Thyroid gland (tissue), 4 donors: ENCODE measurements around the gene PLD2. TPM values are rescaled to one million over a fixed set of nuclear protein-coding genes. Genes with fewer than 3 reads are reported as not detected.
"Not testable (repeated sequence)": the region's sequence is repeated elsewhere in the genome, so short reads cannot be mapped to it uniquely, and the experiment has no call there.

Source experiments
- DNase-seq, 2 donors: peaks; one replicate each; pipeline ENCODE4 v3.0.0-alpha.2; 2019
- H3K27ac ChIP-seq, 3 donors: fragments of 200-600 bp; sonication (generic); 1 replicate in 2 of 3; 2 replicates in 1 of 3; pipeline ENCODE4 v1.5.1; 2016 to 2019; ENCODE audit warnings: mild to moderate bottlenecking in 1 of 3, moderate library complexity in 1 of 3
- H3K27me3 ChIP-seq: fragments of 200-600 bp; sonication (generic); one replicate; pipeline ENCODE4 v1.5.1; 2019
- H3K36me3 ChIP-seq, 2 donors: fragments of 200-600 bp; sonication (generic); one replicate each; pipeline ENCODE4 v1.5.1; 2016 to 2019
- H3K4me1 ChIP-seq, 2 donors: fragments of 200-600 bp; sonication (generic); one replicate each; pipeline ENCODE4 v1.5.1; 2017 to 2019
- H3K4me3 ChIP-seq, 3 donors: fragments of 200-600 bp; sonication (generic); replicated peaks in 1 of 3; 1 replicate in 2 of 3; 2 replicates in 1 of 3; pipeline ENCODE4 v1.5.1; 2016; ENCODE audit warnings: mild to moderate bottlenecking in 1 of 3
- H3K9me3 ChIP-seq: fragments of 200-600 bp; sonication (generic); one replicate; pipeline ENCODE4 v1.5.1; 2017
- POLR2A ChIP-seq, 2 donors: fragments of 450-650 bp; IDR thresholded peaks; one replicate each; pipeline ENCODE4 v1.6.1; 2017; ENCODE audit warnings: antibody characterized with exemption in 2 of 2, mild to moderate bottlenecking in 2 of 2, moderate library complexity in 1 of 2
- WGBS, 2 donors: methylation state at CpG; one replicate each; pipeline ENCODE4 v1.1.5; 2017; 5-methylcytosine and 5-hydroxymethylcytosine counted together
- intact Hi-C: fragments of 100-400 bp; cut with DNase I; formaldehyde crosslinking; loops from one replicate; pipeline ENCODE4 v1.15.1; 2023
- total RNA-seq, 4 donors: library from RNA; depleted of rRNA; stranded (reverse); fragments of >200 nt; gene quantifications; one replicate each; pipeline ENCODE4 v1.2.3, GENCODE V29; 2016
- TF ChIP-seq, protein P1 (sequence below), 6 experiments: fragments of 200-600 bp in 3 of 6; fragments of 450-650 bp in 3 of 6; sonication (generic) in 3 of 6; IDR thresholded peaks; one replicate each; pipeline ENCODE4 v1.5.1; 2016 to 2019; ENCODE audit warnings: antibody characterized with exemption in 6 of 6, mild to moderate bottlenecking in 2 of 6, inconsistent platforms in 1 of 6, moderate library complexity in 1 of 6

Gene PLD2
- total RNA-seq, 4 donors from 2014 or later, result 10.7 to 20.0 (median 16.2) TPM

DNA sequence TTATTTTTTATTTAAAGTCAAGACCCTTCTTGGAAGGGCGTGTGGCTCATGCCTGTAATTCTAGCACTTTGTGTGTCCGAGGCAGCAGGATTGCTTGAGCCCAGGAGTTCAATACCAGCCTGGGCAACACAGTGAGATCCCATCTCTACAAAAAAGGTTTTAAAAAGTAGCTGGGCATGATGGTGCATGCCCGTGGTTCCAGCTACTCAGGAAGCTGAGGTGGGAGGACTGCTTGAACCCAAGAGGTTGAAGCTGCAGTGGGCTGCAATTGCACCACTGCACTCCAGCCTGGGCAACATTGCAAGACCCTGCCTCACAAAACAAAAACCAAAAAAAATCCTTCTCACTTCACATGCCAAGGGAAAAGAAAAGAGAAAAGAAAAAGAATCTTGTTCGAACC, 55.8 kb downstream of the PLD2 start:
- intact Hi-C loops, result no loop called here
- DNase-seq, result no peak
- Histone ChIP-seq H3K4me3 (no peak overlapping the region), H3K27ac (no peak overlapping the region), H3K36me3 (no peaks in the 10 kb centered on the region), H3K27me3 (no peaks in the 10 kb centered on the region), H3K4me1 (peaks cover 18 to 26% of the 10 kb centered on the region in 2 donors), H3K9me3 (no peaks in the 10 kb centered on the region)
- no peak for TF ChIP-seq POLR2A (IDR thresholded peaks at IDR 0.05)
- TF ChIP-seq, protein P1, sequence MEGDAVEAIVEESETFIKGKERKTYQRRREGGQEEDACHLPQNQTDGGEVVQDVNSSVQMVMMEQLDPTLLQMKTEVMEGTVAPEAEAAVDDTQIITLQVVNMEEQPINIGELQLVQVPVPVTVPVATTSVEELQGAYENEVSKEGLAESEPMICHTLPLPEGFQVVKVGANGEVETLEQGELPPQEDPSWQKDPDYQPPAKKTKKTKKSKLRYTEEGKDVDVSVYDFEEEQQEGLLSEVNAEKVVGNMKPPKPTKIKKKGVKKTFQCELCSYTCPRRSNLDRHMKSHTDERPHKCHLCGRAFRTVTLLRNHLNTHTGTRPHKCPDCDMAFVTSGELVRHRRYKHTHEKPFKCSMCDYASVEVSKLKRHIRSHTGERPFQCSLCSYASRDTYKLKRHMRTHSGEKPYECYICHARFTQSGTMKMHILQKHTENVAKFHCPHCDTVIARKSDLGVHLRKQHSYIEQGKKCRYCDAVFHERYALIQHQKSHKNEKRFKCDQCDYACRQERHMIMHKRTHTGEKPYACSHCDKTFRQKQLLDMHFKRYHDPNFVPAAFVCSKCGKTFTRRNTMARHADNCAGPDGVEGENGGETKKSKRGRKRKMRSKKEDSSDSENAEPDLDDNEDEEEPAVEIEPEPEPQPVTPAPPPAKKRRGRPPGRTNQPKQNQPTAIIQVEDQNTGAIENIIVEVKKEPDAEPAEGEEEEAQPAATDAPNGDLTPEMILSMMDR (IDR thresholded peaks at IDR 0.05), result no peak
- WGBS, 2 donors, result 92 to 98% methylated on average over 4 of the region's 4 CpGs

GRCh38 chr17:4863321-4863720, 56.4 kb downstream of the PLD2 start:
- Histone ChIP-seq H3K27ac (no peak overlapping the region), H3K4me1 (peaks cover 12 to 20% of the 10 kb centered on the region in 2 donors), H3K4me3 (no peak overlapping the region), H3K36me3 (no peaks in the 10 kb centered on the region), H3K9me3 (no peaks in the 10 kb centered on the region), H3K27me3 (no peaks in the 10 kb centered on the region)
- TF ChIP-seq, protein P1 (IDR thresholded peaks at IDR 0.05), result no peak
- no peak for TF ChIP-seq POLR2A (IDR thresholded peaks at IDR 0.05)
- intact Hi-C loops, result no loop called here
- DNase-seq, result no peak
- 77 to 82% methylated on average over 1 of the region's 1 CpG for WGBS, 2 donors

- H3K4me3 ChIP-seq, intact Hi-C loops, DNase-seq: not testable (repeated sequence)
These were observed 60.6 kb downstream of the PLD2 start for GRCh38 chr17:4867535-4867934.

GRCh38 chr17:4869058-4869998, 62.4 kb downstream of the PLD2 start:
- DNase-seq, H3K4me1 ChIP-seq, H3K9me3 ChIP-seq, intact Hi-C loops, H3K4me3 ChIP-seq, H3K27ac ChIP-seq, H3K36me3 ChIP-seq, H3K27me3 ChIP-seq: not testable (repeated sequence)
- 95 to 97% methylated on average over 22 of the region's 22 CpGs for WGBS, 2 donors

More at GRCh38 chr17:4867535-4867934, 60.6 kb downstream of the PLD2 start:
- not testable (repeated sequence) for H3K36me3 ChIP-seq, H3K9me3 ChIP-seq, H3K27ac ChIP-seq, H3K27me3 ChIP-seq, H3K4me1 ChIP-seq
- 85 to 90% methylated on average over 5 of the region's 5 CpGs for WGBS, 2 donors

- no peaks in the 10 kb centered on the region for H3K4me1 ChIP-seq
- no peak for DNase-seq
- H3K36me3 ChIP-seq, result no peaks in the 10 kb centered on the region
- no peaks in the 10 kb centered on the region for H3K9me3 ChIP-seq
- WGBS, 2 donors, result 90 to 91% methylated on average over 2 of the region's 2 CpGs
- TF ChIP-seq, protein P1 (IDR thresholded peaks at IDR 0.05), result no peak
- no peak for TF ChIP-seq POLR2A (IDR thresholded peaks at IDR 0.05)
- intact Hi-C loops, result no loop called here
- no peak overlapping the region for H3K27ac ChIP-seq
- no peak overlapping the region for H3K4me3 ChIP-seq
- H3K27me3 ChIP-seq, result no peaks in the 10 kb centered on the region
These were observed 63.9 kb downstream of the PLD2 start for GRCh38 chr17:4870855-4871254.

DNA sequence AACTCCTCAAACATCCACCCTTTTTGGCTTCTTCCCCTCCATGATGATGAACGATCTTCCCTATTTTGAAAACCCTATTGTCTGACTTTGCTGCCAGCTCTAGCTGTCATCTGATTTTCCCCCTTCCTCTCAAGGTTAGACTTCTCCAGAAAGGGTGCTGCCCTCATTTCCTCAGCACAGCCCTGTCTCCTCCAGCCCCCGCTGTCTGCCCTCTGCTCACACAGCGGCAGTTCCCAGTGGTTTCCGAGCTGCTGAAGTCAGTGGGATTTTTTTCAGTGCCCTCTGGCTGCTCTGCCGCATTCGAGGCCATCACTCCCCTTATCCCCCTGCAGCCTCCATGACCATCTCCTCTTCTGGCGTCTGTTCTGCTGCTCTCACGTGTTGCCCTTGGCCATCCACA, 65.8 kb downstream of the PLD2 start:
- intact Hi-C loops, result no loop called here
- Histone ChIP-seq H3K27me3 (no peaks in the 10 kb centered on the region), H3K27ac (no peak overlapping the region), H3K36me3 (no peaks in the 10 kb centered on the region), H3K4me1 (no peaks in the 10 kb centered on the region), H3K4me3 (no peak overlapping the region), H3K9me3 (no peaks in the 10 kb centered on the region)
- WGBS, 2 donors, result 47 to 58% methylated on average over 8 of the region's 8 CpGs
- TF ChIP-seq, protein P1 (IDR thresholded peaks at IDR 0.05), result no peak
- TF ChIP-seq POLR2A (IDR thresholded peaks at IDR 0.05), result no peak
- DNase-seq, result no peak
